Iris pigment epithelial cell (primary cell): ENCODE measurements around the gene ITGA2.

ENCODE experiments used
- DNase-seq: peaks from one replicate; pipeline ENCODE4 v3.0.0-alpha.2; 2011; ENCODE audit warnings: low read depth

The ITGA2 gene

DNA sequence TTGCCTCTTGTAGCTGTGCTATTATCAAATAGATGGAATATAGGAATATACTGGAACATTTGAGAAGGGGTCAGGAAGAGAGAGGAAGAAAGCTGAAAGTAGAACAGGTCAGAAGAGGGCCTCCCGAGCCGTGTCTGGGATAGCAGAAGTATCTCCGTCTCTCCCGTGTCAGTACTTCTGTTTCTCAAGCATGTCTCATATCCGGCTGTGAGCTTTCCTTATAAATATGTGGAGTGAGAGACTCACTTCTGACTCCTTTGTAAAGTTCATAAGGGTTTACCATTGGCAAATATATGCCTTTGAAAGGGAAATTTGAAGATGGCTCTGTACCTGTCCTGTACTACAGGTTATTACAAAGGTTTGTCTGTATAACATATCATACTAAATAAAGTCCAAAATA lies 70.1 kb downstream of the ITGA2 start:
- peak; percentile 43 for DNase-seq

GRCh38 chr5:53063176-53063575 lies 74.0 kb downstream of the ITGA2 start:
- DNase-seq = peak; percentile 61

GRCh38 chr5:53063791-53064190 lies 74.6 kb downstream of the ITGA2 start:
- DNase-seq = peak; percentile 48

DNA sequence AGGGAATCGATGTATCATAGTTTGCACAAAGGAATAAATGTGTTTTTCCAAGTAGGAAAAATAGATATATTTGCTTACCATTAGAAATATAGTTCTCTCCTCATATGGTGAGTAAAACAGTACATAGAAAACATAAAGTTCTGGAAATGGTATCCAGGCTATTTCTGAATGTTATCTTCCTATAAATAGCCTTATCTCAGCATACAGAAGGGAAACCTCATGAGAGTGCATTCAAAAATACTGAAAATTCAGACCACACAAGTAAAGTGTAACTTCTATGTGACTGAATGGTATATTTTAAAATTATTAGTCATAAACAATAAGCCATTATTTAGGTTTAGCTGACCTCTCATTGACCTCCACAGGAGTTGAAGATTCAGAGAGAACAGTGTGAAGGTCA lies 76.9 kb downstream of the ITGA2 start:
- no peak for DNase-seq

DNA sequence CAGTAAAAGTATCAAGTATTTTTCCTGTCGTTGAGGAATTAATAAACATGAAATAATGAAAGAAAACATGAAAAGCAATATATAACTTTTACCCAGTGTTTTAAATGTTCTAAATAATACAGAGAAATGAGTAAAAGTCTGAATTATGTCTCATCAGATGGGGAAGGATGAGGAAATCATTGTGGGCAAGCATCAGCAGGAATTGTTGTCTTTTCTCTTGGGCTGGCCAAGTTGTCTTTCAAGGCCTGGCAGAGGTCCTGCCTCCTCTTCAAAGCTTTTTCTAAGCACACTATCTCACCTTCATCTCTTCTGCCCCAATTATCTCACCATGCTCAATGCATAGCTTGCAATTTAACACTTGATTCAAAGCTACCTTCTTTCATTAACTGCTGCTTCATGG lies 78.5 kb downstream of the ITGA2 start:
- DNase-seq = peak; percentile 65

- DNase-seq = no peak
These were observed 79.2 kb downstream of the ITGA2 start for GRCh38 chr5:53068291-53068836.

- peak; percentile 85 for DNase-seq
These were observed 80.5 kb downstream of the ITGA2 start for GRCh38 chr5:53069626-53070025.

- DNase-seq = no peak
These were observed 82.1 kb downstream of the ITGA2 start for GRCh38 chr5:53071298-53071697.

DNA sequence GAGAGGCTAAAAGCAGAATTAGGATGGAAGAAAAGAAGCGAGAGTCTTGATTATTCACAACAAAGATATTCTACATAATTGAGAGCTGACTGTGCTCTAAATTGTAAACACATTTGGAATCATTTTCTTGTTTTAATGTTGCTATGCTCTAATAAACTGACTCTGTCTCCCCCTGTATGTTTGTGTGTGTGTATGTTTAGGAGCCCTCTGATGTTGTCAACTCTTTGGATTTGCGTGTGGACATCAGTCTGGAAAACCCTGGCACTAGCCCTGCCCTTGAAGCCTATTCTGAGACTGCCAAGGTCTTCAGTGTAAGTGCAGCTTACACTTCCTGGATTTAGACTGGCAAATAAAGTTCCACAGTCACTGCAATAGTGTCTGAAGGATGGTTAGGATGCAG lies 82.6 kb downstream of the ITGA2 start:
- peak; percentile 26 for DNase-seq

- DNase-seq = peak; percentile 24
These were observed 84.2 kb downstream of the ITGA2 start for GRCh38 chr5:53073348-53073747.

- DNase-seq = no peak
These were observed 86.9 kb downstream of the ITGA2 start for GRCh38 chr5:53076014-53076583.

DNA sequence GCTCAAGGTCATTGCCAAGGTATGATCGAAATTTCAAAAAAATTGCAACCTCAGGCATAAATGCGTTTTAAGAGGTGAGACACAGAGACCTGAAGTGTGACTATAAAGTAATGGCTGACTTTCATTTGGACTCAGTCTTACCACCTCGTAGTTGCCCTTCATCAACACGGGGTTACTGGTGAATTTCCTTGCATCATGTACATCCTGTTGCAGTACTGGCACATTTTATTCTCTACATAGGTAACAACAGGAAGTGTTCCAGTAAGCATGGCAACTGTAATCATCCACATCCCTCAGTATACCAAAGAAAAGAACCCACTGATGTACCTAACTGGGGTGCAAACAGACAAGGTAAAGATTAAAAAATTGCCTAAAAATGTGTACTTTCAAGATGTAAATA lies 91.1 kb downstream of the ITGA2 start:
- no peak for DNase-seq

DNA sequence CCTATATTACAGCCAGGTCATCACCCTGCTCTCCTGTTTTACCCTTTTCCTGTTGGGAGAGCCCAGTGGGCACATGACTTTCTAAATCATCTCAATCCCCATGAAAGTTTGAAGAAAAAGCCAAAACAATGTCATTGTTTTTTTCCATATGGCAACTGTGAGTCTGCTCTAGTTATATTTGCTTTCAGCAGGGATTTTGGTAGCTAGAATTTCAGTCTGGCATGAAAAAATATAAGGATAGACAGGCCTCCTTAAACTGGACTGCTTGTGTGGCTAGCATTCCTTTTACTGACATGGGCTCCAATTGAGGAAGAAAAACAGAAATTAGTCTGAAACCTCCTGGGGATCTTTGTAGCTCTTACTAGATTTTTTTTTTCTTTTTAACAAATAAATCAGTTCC lies 94.8 kb downstream of the ITGA2 start:
- DNase-seq = no peak

DNA sequence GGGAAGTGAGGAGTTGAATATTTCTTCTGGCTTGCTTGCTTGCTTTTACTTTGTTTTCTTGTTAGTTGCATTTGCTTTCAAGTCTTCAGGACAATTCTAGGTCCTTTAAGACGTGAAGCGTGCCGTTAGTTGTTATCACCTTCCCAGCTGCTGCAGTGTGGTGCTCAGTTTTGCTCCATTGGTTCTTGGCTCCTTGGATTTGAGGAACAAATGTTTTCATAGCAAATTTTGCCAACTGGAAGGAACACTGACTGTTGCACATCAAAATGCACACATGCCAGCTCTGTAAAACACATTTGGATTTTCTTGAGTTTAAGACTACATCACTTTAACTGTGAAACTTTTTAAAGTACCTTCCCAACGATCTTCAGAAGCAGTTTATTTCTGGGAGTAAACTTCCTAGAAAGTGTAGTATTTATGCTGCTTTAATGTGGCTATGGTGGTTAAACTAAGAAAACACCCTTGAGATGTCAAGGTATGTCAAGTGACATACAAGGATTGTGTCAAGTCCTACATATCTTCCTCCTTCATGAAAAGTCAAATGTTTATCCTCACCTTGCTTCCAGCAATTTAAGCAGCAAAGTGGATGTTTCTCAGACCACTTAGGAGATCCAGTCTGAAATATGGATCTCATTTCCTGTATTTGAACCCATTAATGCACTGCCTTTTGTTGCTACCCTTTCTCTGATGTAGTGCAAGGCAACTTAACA lies 95.5 kb downstream of the ITGA2 start:
- no peak for DNase-seq

- no peak for DNase-seq
These were observed 98.0 kb downstream of the ITGA2 start for GRCh38 chr5:53087171-53087570.

GRCh38 chr5:53087621-53088121 lies 98.5 kb downstream of the ITGA2 start:
- no peak for DNase-seq

DNA sequence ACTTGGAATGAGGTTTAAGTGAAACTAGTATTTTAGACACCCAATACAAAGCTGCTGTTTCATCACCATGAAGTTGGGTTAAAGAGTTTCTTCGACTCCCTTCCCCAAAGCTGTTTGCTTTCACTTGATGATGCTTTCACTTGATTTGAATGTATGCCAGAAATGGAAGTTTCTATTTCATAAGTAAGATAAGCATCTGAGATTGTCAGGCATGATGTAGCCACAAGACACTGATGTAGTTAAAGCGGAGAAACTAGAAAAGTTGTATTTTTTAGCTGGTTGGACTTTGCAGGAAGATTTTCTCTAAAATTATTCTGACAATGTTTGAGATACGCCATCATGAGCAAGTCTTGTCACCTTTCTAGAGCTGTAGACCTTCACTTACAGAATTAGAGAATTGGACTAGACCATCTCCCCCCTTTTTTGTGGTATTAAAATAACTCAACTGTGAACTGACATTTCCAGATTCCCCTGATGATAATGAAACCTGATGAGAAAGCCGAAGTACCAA lies 100.4 kb downstream of the ITGA2 start:
- peak; percentile 78 for DNase-seq

GRCh38 chr5:53090229-53090628 lies 101.1 kb downstream of the ITGA2 start:
- no peak for DNase-seq

- peak; percentile 63 for DNase-seq
These were observed 102.1 kb downstream of the ITGA2 start for GRCh38 chr5:53091289-53091688.

DNA sequence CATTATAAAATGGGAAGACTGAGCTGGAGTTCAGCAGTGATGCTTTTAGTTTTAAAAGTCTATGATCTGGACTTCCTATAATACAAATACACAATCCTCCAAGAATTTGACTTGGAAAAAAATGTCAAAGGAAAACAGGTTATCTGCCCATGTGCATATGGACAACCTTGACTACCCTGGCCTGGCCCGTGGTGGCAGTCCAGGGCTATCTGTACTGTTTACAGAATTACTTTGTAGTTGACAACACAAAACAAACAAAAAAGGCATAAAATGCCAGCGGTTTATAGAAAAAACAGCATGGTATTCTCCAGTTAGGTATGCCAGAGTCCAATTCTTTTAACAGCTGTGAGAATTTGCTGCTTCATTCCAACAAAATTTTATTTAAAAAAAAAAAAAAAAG lies 103.1 kb downstream of the ITGA2 start:
- DNase-seq = no peak

DNA sequence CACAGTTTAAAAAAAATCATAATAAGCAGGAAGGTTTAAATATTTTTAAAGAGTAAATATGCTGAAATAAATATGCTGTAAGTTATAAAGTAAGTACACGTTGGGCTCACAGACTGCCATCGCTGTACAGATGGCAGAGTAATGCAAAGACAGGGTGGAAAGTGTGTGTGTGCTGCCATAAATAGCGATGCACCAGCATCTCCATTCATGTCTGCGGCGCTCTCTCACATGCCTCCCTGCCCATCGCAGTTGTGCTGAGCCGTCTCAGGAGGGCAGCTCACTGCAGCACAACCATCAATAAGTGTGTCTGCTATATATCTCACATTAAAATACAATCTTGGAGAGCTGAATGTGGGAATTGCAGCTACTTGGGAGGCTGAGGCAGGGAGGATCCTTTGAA lies 106.1 kb downstream of the ITGA2 start:
- no peak for DNase-seq

DNA sequence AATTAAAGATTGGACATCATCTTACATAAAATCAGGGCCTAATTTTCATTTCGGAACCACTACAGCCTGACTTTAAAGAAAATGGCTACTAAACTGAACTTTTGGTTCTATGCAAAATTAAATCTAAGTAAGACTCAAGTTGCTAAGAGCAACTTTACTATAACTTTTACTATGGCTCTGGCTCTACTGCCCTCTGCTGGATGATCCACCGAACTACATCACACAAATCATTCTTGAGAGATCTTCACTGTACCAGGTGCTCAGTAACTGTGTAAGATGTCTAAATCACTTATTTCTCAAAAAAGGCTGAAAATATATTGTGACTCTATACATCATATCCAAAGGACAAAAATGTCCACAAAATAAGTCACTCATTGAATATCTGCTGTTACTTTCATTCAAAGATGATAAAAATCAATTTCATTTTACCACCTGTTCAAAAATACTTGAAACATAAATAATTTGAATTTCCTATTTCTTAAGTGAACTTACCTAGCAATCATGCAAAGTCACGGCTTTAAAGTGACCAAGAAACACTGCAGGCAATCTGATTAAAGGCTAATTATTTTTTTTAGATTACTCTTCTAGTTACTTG lies 106.9 kb downstream of the ITGA2 start:
- DNase-seq = peak; percentile 64

- peak; percentile 23 for DNase-seq
These were observed 110.4 kb downstream of the ITGA2 start for GRCh38 chr5:53099546-53099945.
